Transverse colon (tissue), 4 donors: ENCODE measurements around the gene RPTOR. TPM values are rescaled to one million over a fixed set of nuclear protein-coding genes. Genes with fewer than 3 reads are reported as not detected.

Experiments used
- DNase-seq: peaks from one replicate; pipeline ENCODE4 v3.0.0-alpha.2; 2019
- H3K27ac ChIP-seq, 4 donors: fragments of 200-600 bp; sonication (generic); 2 replicates each; pipeline ENCODE4 v1.5.1; 2016 to 2018; ENCODE audit warnings: inconsistent platforms in 4 of 4
- H3K27me3 ChIP-seq: fragments of 200-600 bp; sonication (generic); 2 replicates; pipeline ENCODE4 v1.5.1; 2017; ENCODE audit warnings: inconsistent platforms
- H3K36me3 ChIP-seq, 4 donors: fragments of 200-600 bp; sonication (generic); 2 replicates each; pipeline ENCODE4 v1.5.1; 2017 to 2019; ENCODE audit warnings: inconsistent platforms in 4 of 4
- H3K4me1 ChIP-seq, 4 donors: fragments of 200-600 bp; sonication (generic); 2 replicates each; pipeline ENCODE4 v1.5.1; 2017 to 2020; ENCODE audit warnings: inconsistent platforms in 4 of 4
- H3K4me3 ChIP-seq, 4 donors: fragments of 200-600 bp; sonication (generic); 1 replicate in 1 of 4; 2 replicates in 3 of 4; pipeline versions ENCODE4 v1.5.1 to v1.6.1; 2017 to 2019; ENCODE audit warnings: inconsistent platforms in 4 of 4
- H3K9me3 ChIP-seq, 2 donors: fragments of 200-600 bp; sonication (generic); 2 replicates each; pipeline ENCODE4 v1.5.1; 2017 to 2019; ENCODE audit warnings: inconsistent platforms in 2 of 2
- CTCF ChIP-seq, 5 experiments: fragments of 200-600 bp in 3 of 5; fragments of 450-650 bp in 2 of 5; sonication (generic) in 3 of 5; IDR thresholded peaks; 1 replicate in 2 of 5; 2 replicates in 3 of 5; pipeline ENCODE4 v1.5.1; 2016 to 2017; ENCODE audit warnings: antibody characterized with exemption in 5 of 5, inconsistent platforms in 3 of 5, mild to moderate bottlenecking in 2 of 5, moderate library complexity in 1 of 5
- EP300 ChIP-seq: sonication (generic); formaldehyde crosslinking; IDR thresholded peaks from one replicate; pipeline ENCODE4 v1.6.1; 2017; ENCODE audit warnings: antibody characterized with exemption, low read depth
- POLR2A ChIP-seq: fragments of 450-650 bp; IDR thresholded peaks from one replicate; pipeline ENCODE4 v1.6.1; 2016; ENCODE audit warnings: antibody characterized with exemption, mild to moderate bottlenecking, moderate library complexity
- POLR2AphosphoS5 ChIP-seq, 3 donors: sonication (generic); formaldehyde crosslinking; IDR thresholded peaks; one replicate each; pipeline ENCODE4 v1.6.1; 2016; ENCODE audit warnings: antibody characterized with exemption in 3 of 3
- WGBS, 2 donors: methylation state at CpG; one replicate each; pipeline ENCODE4 v1.1.5; 2018; ENCODE audit warnings: low coverage in 1 of 2; 5-methylcytosine and 5-hydroxymethylcytosine counted together
- in situ Hi-C, 4 donors: fragments of 200-750 bp; cut with MboI; loops; one replicate each; pipeline versions ENCODE4 v1.15.0 to v1.15.1; 2017; ENCODE audit warnings: low sequenced_read_pairs in 3 of 4, low pct_ligation_motif_present in 1 of 4, low pct_unique_long_range_greater_than_20kb in 1 of 4
- intact Hi-C: fragments of 100-400 bp; cut with DNase I; formaldehyde crosslinking; loops from one replicate; pipeline ENCODE4 v1.15.1; 2023; ENCODE audit warnings: low total_unique reads
- total RNA-seq, 4 donors: library from RNA; depleted of rRNA; stranded (reverse); fragments of >200 nt; gene quantifications; one replicate each; pipeline ENCODE4 v1.1.0, GENCODE V29; 2016

Gene RPTOR
- total RNA-seq, 4 donors from 2014 or later: 28.9 to 79.3 (median 48.0) TPM

- H3K27ac ChIP-seq: no peak overlapping the region
- peaks cover 0 to under 1% (median 0%) of the 10 kb centered on the region in 4 donors for H3K36me3 ChIP-seq
- peaks cover 15 to 18% (median 17%) of the 10 kb centered on the region in 4 donors for H3K4me1 ChIP-seq
- WGBS, 2 donors: 81 to 90% methylated on average over 14 to 25 of the region's 26 CpGs
- in situ Hi-C loops (no loop called here), intact Hi-C loops (no loop called here)
- DNase-seq: no peak
- H3K4me3 ChIP-seq: no peak overlapping the region
- no peaks in the 10 kb centered on the region for H3K27me3 ChIP-seq
- TF ChIP-seq POLR2AphosphoS5 (IDR thresholded peaks at IDR 0.05): no peak
- TF ChIP-seq POLR2A: no peak
- no peak for TF ChIP-seq CTCF (IDR thresholded peaks at IDR 0.05)
- no peak for TF ChIP-seq EP300
- H3K9me3 ChIP-seq: no peaks in the 10 kb centered on the region
Observed at GRCh38 chr17:80829166-80829813, 284.7 kb downstream of the RPTOR start.

DNA sequence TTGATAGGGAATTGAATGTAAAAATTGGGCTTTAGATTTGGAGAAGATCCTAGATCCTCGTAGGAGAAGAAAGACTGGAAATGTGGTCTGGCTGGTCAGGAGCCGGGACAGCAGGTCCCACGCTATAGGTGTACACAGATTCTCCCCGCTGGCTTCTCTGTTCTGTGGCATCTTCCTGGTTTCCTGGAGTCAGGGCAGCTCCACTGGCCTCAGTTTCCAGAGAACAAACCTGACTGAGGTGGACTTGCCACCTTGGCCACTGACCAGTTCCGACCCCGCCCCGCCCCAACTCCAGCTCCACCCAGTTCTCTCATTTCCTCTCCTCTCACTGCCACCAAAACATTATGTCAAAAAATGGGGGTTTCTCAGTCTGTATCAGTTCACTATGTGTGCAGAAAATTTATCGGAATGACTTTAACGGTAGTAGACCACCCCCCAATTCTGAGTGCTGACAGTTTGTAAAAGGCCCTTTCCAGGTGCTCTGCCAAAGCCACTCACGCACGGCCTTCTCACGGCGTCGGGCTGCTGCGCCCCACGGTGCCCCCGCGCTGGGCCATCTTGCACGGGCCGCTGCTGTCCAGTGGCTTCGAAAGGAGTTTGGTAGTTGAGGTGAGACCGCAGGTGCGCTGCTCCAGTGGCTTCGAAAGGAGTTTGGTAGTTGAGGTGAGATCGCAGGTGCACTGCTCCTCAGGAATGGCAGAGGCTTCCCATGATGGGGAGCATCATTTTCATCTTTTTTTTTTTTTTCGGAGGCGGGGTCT, 285.6 kb downstream of the RPTOR start:
- no peak for DNase-seq
- Histone ChIP-seq H3K9me3 (no peaks in the 10 kb centered on the region), H3K27me3 (no peaks in the 10 kb centered on the region), H3K4me3 (no peak overlapping the region), H3K4me1 (peaks cover 15 to 20% (median 17%) of the 10 kb centered on the region in 4 donors), H3K36me3 (no peaks in the 10 kb centered on the region), H3K27ac (no peak overlapping the region)
- WGBS, 2 donors: 96 to 100% methylated on average over 4 to 27 of the region's 27 CpGs
- intact Hi-C loops: no loop called here
- in situ Hi-C loops: no loop called here
- TF ChIP-seq POLR2A (no peak), EP300 (no peak), POLR2AphosphoS5 (IDR thresholded peaks at IDR 0.05) (no peak), CTCF (IDR thresholded peaks at IDR 0.05) (no peak)

GRCh38 chr17:80831491-80831890, 286.9 kb downstream of the RPTOR start:
- Histone ChIP-seq H3K4me1 (peaks cover 15 to 20% (median 17%) of the 10 kb centered on the region in 4 donors), H3K4me3 (no peak overlapping the region), H3K36me3 (no peaks in the 10 kb centered on the region), H3K27ac (peak overlapping the region in 1 of 4 donors; percentile 88), H3K9me3 (no peaks in the 10 kb centered on the region), H3K27me3 (no peaks in the 10 kb centered on the region)
- intact Hi-C loops: no loop called here
- no peak for DNase-seq
- in situ Hi-C loops: no loop called here
- TF ChIP-seq CTCF (IDR thresholded peaks at IDR 0.05) (no peak), POLR2AphosphoS5 (IDR thresholded peaks at IDR 0.05) (no peak), EP300 (no peak), POLR2A (no peak)
- WGBS, 2 donors: 94% methylated on average over 6 of the region's 6 CpGs; no CpG with 5 or more reads in 1 of the 2 donors

GRCh38 chr17:80832266-80832676, 287.6 kb downstream of the RPTOR start:
- Histone ChIP-seq H3K36me3 (no peaks in the 10 kb centered on the region), H3K27me3 (no peaks in the 10 kb centered on the region), H3K4me3 (peak overlapping the region in 3 of 4 donors; percentile 31 to 56 (median 35)), H3K27ac (peak overlapping the region; percentile 85 to 88 (median 86)), H3K4me1 (peaks cover 15 to 20% (median 17%) of the 10 kb centered on the region in 4 donors), H3K9me3 (no peaks in the 10 kb centered on the region)
- DNase-seq: peak; percentile 33
- TF ChIP-seq POLR2A (no peak), CTCF (IDR thresholded peaks at IDR 0.05) (no peak), POLR2AphosphoS5 (IDR thresholded peaks at IDR 0.05) (peak in 2 of 3 donors; percentile 13 to 60)
- intact Hi-C loops: no loop called here
- in situ Hi-C loops: no loop called here
- 66% methylated on average over 12 of the region's 12 CpGs; no CpG with 5 or more reads in 1 of the 2 donors for WGBS, 2 donors
